MM.1S (cell line): ENCODE measurements around the gene ARHGEF10L.

Source experiments
- DNase-seq: peaks from one replicate; pipeline ENCODE4 v3.0.0-alpha.2; 2015
- H2AFZ ChIP-seq: fragments of 300-600 bp; sonication (generic); 2 replicates; pipeline ENCODE4 v1.6.0; 2016; ENCODE audit warnings: antibody characterized with exemption, low read length
- H3F3A ChIP-seq: fragments of 300-600 bp; sonication (generic); 2 replicates; pipeline ENCODE4 v1.6.1; 2016; ENCODE audit warnings: mild to moderate bottlenecking, antibody characterized with exemption, low read length, moderate library complexity, mixed read lengths; ENCODE audit not compliant: insufficient read depth
- H3K27ac ChIP-seq: fragments of 300-600 bp; sonication (generic); 2 replicates; pipeline ENCODE4 v1.5.1; 2016; ENCODE audit warnings: mild to moderate bottlenecking, low read length
- H3K27me3 ChIP-seq: fragments of 300-600 bp; sonication (generic); replicated peaks from 2 replicates; pipeline ENCODE4 v1.6.0; 2016; ENCODE audit warnings: low read length; ENCODE audit not compliant: insufficient read depth
- H3K36me3 ChIP-seq: fragments of 300-600 bp; sonication (generic); replicated peaks from 2 replicates; pipeline ENCODE4 v1.6.1; 2016; ENCODE audit warnings: mild to moderate bottlenecking, low read length, mixed read lengths; ENCODE audit not compliant: insufficient read depth
- H3K4me1 ChIP-seq: fragments of 300-600 bp; sonication (generic); 2 replicates; pipeline ENCODE4 v1.6.1; 2016; ENCODE audit warnings: low read length, mixed read lengths
- H3K4me2 ChIP-seq: fragments of 300-600 bp; sonication (generic); 2 replicates; pipeline ENCODE4 v1.6.0; 2016; ENCODE audit warnings: low read depth, low read length
- H3K4me3 ChIP-seq: fragments of 300-600 bp; sonication (generic); 2 replicates; pipeline ENCODE4 v1.5.1; 2016; ENCODE audit warnings: low read length, mixed read lengths
- H3K79me2 ChIP-seq: fragments of 300-600 bp; sonication (generic); 2 replicates; pipeline ENCODE4 v1.6.1; 2016; ENCODE audit warnings: mixed run types, low read length, mixed read lengths
- H3K9ac ChIP-seq: fragments of 300-600 bp; sonication (generic); 2 replicates; pipeline ENCODE4 v1.6.1; 2016; ENCODE audit warnings: low read length, mixed read lengths
- H3K9me2 ChIP-seq: fragments of 300-600 bp; sonication (generic); replicated peaks from 2 replicates; pipeline ENCODE4 v1.6.1; 2016; ENCODE audit warnings: mild to moderate bottlenecking, low read length, mixed read lengths; ENCODE audit not compliant: insufficient read depth
- H3K9me3 ChIP-seq: fragments of 300-600 bp; sonication (generic); replicated peaks from 2 replicates; pipeline ENCODE4 v1.6.1; 2016; ENCODE audit warnings: mild to moderate bottlenecking, low read length, mixed read lengths; ENCODE audit not compliant: insufficient read depth
- H4K20me1 ChIP-seq: fragments of 300-600 bp; sonication (generic); 2 replicates; pipeline ENCODE4 v1.6.1; 2016; ENCODE audit warnings: mild to moderate bottlenecking, low read length, moderate library complexity, mixed read lengths; ENCODE audit not compliant: insufficient read depth
- CTCF ChIP-seq: fragments of 300-600 bp; sonication (generic); IDR thresholded peaks from 2 replicates; pipeline ENCODE4 v1.5.1; 2016; ENCODE audit warnings: antibody characterized with exemption, low read length, mixed read lengths
- EZH2 ChIP-seq: fragments of 300-600 bp; sonication (generic); optimal IDR thresholded peaks from 2 replicates; pipeline ENCODE3; 2017; ENCODE audit warnings: low read depth, mild to moderate bottlenecking, antibody characterized with exemption, low read length, mixed read lengths
- EZH2phosphoT487 ChIP-seq: fragments of 300-600 bp; sonication (generic); IDR thresholded peaks from 2 replicates; pipeline ENCODE4 v1.6.1; 2018; ENCODE audit warnings: antibody characterized with exemption, low read length

ARHGEF10L gene

GRCh38 chr1:17709981-17710380 lies 170.5 kb downstream of the ARHGEF10L start:
- Histone ChIP-seq H3K9ac (no peak overlapping the region), H2AFZ (no peak overlapping the region), H3K4me3 (no peak overlapping the region), H3K27ac (no peak overlapping the region), H3F3A (no peaks in the 10 kb centered on the region), H4K20me1 (no peaks in the 10 kb centered on the region), H3K4me2 (no peak overlapping the region), H3K36me3 (no peaks in the 10 kb centered on the region), H3K4me1 (no peaks in the 10 kb centered on the region), H3K9me2 (no peaks in the 10 kb centered on the region), H3K79me2 (no peaks in the 10 kb centered on the region), H3K9me3 (no peaks in the 10 kb centered on the region), H3K27me3 (peaks cover 92% of the 10 kb centered on the region)
- TF ChIP-seq EZH2, result no peak
- no peak for TF ChIP-seq CTCF
- TF ChIP-seq EZH2phosphoT487, result no peak
- DNase-seq, result no peak

- H2AFZ ChIP-seq, result no peak overlapping the region
- TF ChIP-seq CTCF, result no peak
- TF ChIP-seq EZH2, result no peak
- TF ChIP-seq EZH2phosphoT487, result no peak
- DNase-seq, result no peak
- H3K9me2 ChIP-seq, result no peaks in the 10 kb centered on the region
- H3K4me3 ChIP-seq, result no peak overlapping the region
- H3K4me2 ChIP-seq, result no peak overlapping the region
- no peak overlapping the region for H3K27ac ChIP-seq
- no peaks in the 10 kb centered on the region for H3K79me2 ChIP-seq
- no peaks in the 10 kb centered on the region for H4K20me1 ChIP-seq
- H3K27me3 ChIP-seq, result peaks cover 94% of the 10 kb centered on the region
- no peaks in the 10 kb centered on the region for H3K36me3 ChIP-seq
- no peaks in the 10 kb centered on the region for H3F3A ChIP-seq
- no peak overlapping the region for H3K9ac ChIP-seq
- no peaks in the 10 kb centered on the region for H3K4me1 ChIP-seq
- H3K9me3 ChIP-seq, result no peaks in the 10 kb centered on the region
Observed at GRCh38 chr1:17710889-17711576, 171.5 kb downstream of the ARHGEF10L start.

GRCh38 chr1:17711577-17711910 lies 172.0 kb downstream of the ARHGEF10L start:
- no peaks in the 10 kb centered on the region for H3K36me3 ChIP-seq
- H3K27me3 ChIP-seq, result peaks cover 94% of the 10 kb centered on the region
- no peak overlapping the region for H3K4me2 ChIP-seq
- no peaks in the 10 kb centered on the region for H4K20me1 ChIP-seq
- H2AFZ ChIP-seq, result no peak overlapping the region
- no peak overlapping the region for H3K27ac ChIP-seq
- H3K9me2 ChIP-seq, result no peaks in the 10 kb centered on the region
- H3K79me2 ChIP-seq, result no peaks in the 10 kb centered on the region
- no peaks in the 10 kb centered on the region for H3K9me3 ChIP-seq
- H3K4me3 ChIP-seq, result no peak overlapping the region
- H3K4me1 ChIP-seq, result no peaks in the 10 kb centered on the region
- DNase-seq, result no peak
- TF ChIP-seq EZH2phosphoT487 (no peak), EZH2 (no peak), CTCF (no peak)
- H3F3A ChIP-seq, result no peaks in the 10 kb centered on the region
- H3K9ac ChIP-seq, result no peak overlapping the region
